ENCODE results near the gene DDX42. TPM values are rescaled to one million over a fixed set of nuclear protein-coding genes. Genes with fewer than 3 reads are reported as not detected.
A peak's percentile ranks its signal among the peaks of the same experiment; 100 is the strongest.

Gene DDX42
- total RNA-seq, 1 experiment from 2014 or later: 174 TPM

DNA sequence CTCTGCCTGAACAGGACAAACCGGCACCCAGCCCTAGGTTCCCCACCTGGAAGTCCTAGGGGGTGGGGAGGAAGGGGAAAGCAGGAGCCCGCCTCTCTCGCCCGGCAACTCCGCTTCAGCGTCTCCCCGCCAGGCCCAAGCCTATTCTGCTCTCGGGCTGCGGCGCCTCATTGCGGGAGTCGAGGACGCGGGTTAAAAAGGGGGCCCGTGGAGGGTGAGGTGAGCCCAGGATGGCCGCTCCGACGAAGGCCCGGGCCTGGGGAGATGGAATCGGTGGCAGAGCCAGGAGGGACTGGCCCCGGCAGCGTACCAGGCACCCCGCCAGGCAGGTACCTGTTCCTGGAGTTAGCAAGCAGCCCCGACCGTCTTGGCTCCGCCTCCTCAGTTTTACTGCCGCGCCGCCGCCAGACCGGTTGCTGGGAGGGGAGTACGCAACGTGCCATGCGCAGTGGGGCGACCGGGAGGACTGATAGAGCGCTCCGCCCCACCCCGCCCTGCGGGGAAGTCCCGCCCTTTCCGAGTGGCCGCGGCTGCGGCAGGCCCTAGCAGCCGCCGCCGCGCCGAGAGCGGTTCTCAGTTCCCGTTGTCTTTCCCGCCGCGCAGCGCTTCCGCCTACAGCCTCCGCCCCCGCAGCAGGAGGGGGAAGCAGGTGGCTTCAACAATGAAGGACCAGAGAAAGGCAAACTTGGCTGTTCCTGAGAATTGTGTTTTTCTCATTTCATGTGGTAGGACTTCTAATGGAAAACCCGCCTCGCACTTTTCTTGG lies 32.4 kb upstream of the DDX42 start, which contains the start of gene STRADA:
Gene STRADA, minus strand, starts transcription at position 392 of the 766 bp plus-strand sequence. CDS start 13,430 bp downstream, outside the sequence.
- Histone ChIP-seq H3K9ac (ENCODE audit: low read length) (peak within 1 kb of the TSS; percentile 88), H3K27ac (ENCODE audit: low read depth, low read length) (peak within 1 kb of the TSS; percentile 89)
- CTCF ChIA-PET: interaction anchor here (1.2 to 1.3 kb wide), 2 partner anchors 9 to 25 kb away, joined by 3 to 5 read pairs; no protein-coding TSS in a partner anchor
- TF ChIP-seq ZFX (IDR thresholded peaks at IDR 0.05): peak; percentile 94
- TF ChIP-seq, protein P1, sequence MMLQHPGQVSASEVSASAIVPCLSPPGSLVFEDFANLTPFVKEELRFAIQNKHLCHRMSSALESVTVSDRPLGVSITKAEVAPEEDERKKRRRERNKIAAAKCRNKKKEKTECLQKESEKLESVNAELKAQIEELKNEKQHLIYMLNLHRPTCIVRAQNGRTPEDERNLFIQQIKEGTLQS (IDR thresholded peaks at IDR 0.05): no peak
- TF ChIP-seq, protein P2, sequence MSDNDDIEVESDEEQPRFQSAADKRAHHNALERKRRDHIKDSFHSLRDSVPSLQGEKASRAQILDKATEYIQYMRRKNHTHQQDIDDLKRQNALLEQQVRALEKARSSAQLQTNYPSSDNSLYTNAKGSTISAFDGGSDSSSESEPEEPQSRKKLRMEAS (IDR thresholded peaks at IDR 0.05): peak; percentile 88
- peak; percentile 99 for TF ChIP-seq EGR1 (IDR thresholded peaks at IDR 0.05; ENCODE audit: low read depth)
- TF ChIP-seq ZBTB33 (IDR thresholded peaks at IDR 0.05; ENCODE audit: extremely low read depth, insufficient replicate concordance, low read length): peak; percentile 65
- TF ChIP-seq RAD21 (IDR thresholded peaks at IDR 0.05; ENCODE audit: low read depth): no peak; the same call in 1 of the 2 replicates
- TF ChIP-seq SP1 (IDR thresholded peaks at IDR 0.05; ENCODE audit: low read depth): peak; percentile 80
- TF ChIP-seq EZH2 (IDR thresholded peaks at IDR 0.05): no peak
- no peak for TF ChIP-seq CTCF (IDR thresholded peaks at IDR 0.05 in 2 of 3, conservative IDR thresholded peaks at IDR 0.05 in 1 of 3; ENCODE audit: borderline replicate concordance in 1 of 3, insufficient read depth in 1 of 3, low read depth in 2 of 3, low read length in 2 of 3)
- TF ChIP-seq ZNF274 (IDR thresholded peaks at IDR 0.05; ENCODE audit: low read depth, low read length): no peak
- peak; percentile 73 for TF ChIP-seq POLR2A (IDR thresholded peaks at IDR 0.05; ENCODE audit: borderline replicate concordance, extremely low read depth, insufficient read depth, insufficient read length)
- TF ChIP-seq POLR2AphosphoS5 (IDR thresholded peaks at IDR 0.05; ENCODE audit: low read depth, low read length): peak; percentile 98
- no peak for TF ChIP-seq CEBPB (IDR thresholded peaks at IDR 0.05; ENCODE audit: low read depth)
- TF ChIP-seq SRF (IDR thresholded peaks at IDR 0.05; ENCODE audit: low read depth): peak; percentile 15; the same call in 1 of the 2 replicates
- TF ChIP-seq YY1 (IDR thresholded peaks at IDR 0.05; ENCODE audit: extremely low read depth, insufficient replicate concordance, low read depth, low read length): peak; percentile 75
- TF ChIP-seq TCF7L2 (IDR thresholded peaks at IDR 0.05; ENCODE audit: borderline replicate concordance, extremely low read depth, insufficient read depth, insufficient read length): peak; percentile 49
- TF ChIP-seq SIN3A (IDR thresholded peaks at IDR 0.05; ENCODE audit: low read depth): peak; percentile 93
- peak; percentile 55; the same call in 1 of the 2 replicates for TF ChIP-seq FOSL1 (IDR thresholded peaks at IDR 0.05; ENCODE audit: low read depth)
- TF ChIP-seq JUND (IDR thresholded peaks at IDR 0.05): no peak; the same call in 1 of the 2 replicates

More for the DNA sequence above, 32.4 kb upstream of the DDX42 start, which contains the start of gene STRADA:
- intact Hi-C loops (cut with micrococcal nuclease): loop anchor here (1.0 to 2.0 kb wide), 2 partner anchors 32 to 93 kb away; partner anchors contain the start of gene CCDC47
- Histone ChIP-seq H3K27me3 (ENCODE audit: insufficient read depth, low read length) (no peaks in the 10 kb centered on the region), H2AFZ (ENCODE audit: low read depth, low read length, poor library complexity, severe bottlenecking) (no peak within 1 kb of the TSS), H3K9me2 (ENCODE audit: insufficient read depth) (no peaks in the 10 kb centered on the region), H3K9me3 (ENCODE audit: control insufficient read depth in 1 of 2, insufficient read depth in 1 of 2, low read depth in 1 of 2, low read length in 2 of 2) (no peaks in the 10 kb centered on the region), H3K36me3 (ENCODE audit: control insufficient read depth in 1 of 2, insufficient read depth in 2 of 2, low read length in 2 of 2) (peaks cover 11 to 15% of the 10 kb centered on the region in 2 experiments; a peak in 3 of 4 replicates), H3K79me2 (ENCODE audit: insufficient read depth, low read length) (peaks cover 18% of the 10 kb centered on the region), H3K4me1 (ENCODE audit: control insufficient read depth in 1 of 2, insufficient read depth in 2 of 2, low read length in 2 of 2) (peaks cover 6 to 23% of the 10 kb centered on the region in 2 experiments; a peak in 3 of 4 replicates), H4K20me1 (ENCODE audit: insufficient read depth) (no peaks in the 10 kb centered on the region; the same call in 1 of the 2 replicates), H3K4me3 (replicated peaks in 1 of 2; ENCODE audit: low read depth in 1 of 2, low read length in 2 of 2) (peak within 1 kb of the TSS; percentile 87 to 97), H3K4me2 (ENCODE audit: low read length) (peak within 1 kb of the TSS; percentile 89)
- no TSS peak for BruUV-seq (replicated peaks)
- peak; percentile 90 for ATAC-seq
- peak; percentile 98 for DNase-seq (ENCODE audit: low read depth, low spot score)
- RAD21 ChIA-PET (ENCODE audit: low non-redundant PET in 1 of 2, low total read pairs in 2 of 2, uncharacterized antibody in 2 of 2, unreplicated experiment in 2 of 2): no interaction called here
- POLR2A ChIA-PET: interaction anchor here (1.1 to 1.5 kb wide), 4 partner anchors 9 to 120 kb away, joined by 3 to 26 read pairs (median 6); partner anchors contain the start of genes CCDC47, DDX42 and MAP3K3
